Natural killer cell (primary cell): Measurements from ENCODE around the gene CGB3. TPM values are rescaled to one million over a fixed set of nuclear protein-coding genes. Genes with fewer than 3 reads are reported as not detected.
A peak's percentile ranks its signal among the peaks of the same experiment; 100 is the strongest.

Source experiments
- ATAC-seq, 3 donors: fragments of 150-1000 bp in 2 of 3; fragments of 200-7000 bp in 1 of 3; cut with Tn5 transposase; 1 replicate in 1 of 3; 2 replicates in 2 of 3; pipeline ENCODE4 v1.10.0; 2021; ENCODE audit warnings: mild to moderate bottlenecking in 2 of 3, moderate library complexity in 2 of 3
- DNase-seq, 2 donors: peaks; one replicate each; pipeline versions ENCODE4 v3.0.0 to v3.0.0-alpha.2; 2013 to 2021; ENCODE audit warnings: mixed read lengths in 1 of 2
- H3K27ac ChIP-seq: one replicate; pipeline ENCODE4 v1.5.1; 2013; ENCODE audit warnings: mild to moderate bottlenecking, low read length
- H3K27me3 ChIP-seq: one replicate; pipeline ENCODE4 v1.6.1; 2013; ENCODE audit warnings: low read length; ENCODE audit not compliant: control insufficient read depth, insufficient read depth
- H3K36me3 ChIP-seq: one replicate; pipeline ENCODE4 v1.6.1; 2013; ENCODE audit warnings: low read length; ENCODE audit not compliant: control insufficient read depth, insufficient read depth
- H3K4me1 ChIP-seq: one replicate; pipeline ENCODE4 v1.6.1; 2013; ENCODE audit warnings: low read length; ENCODE audit not compliant: control insufficient read depth, insufficient read depth
- H3K4me3 ChIP-seq: one replicate; pipeline ENCODE4 v1.5.1; 2013; ENCODE audit warnings: low read length
- H3K9me3 ChIP-seq: one replicate; pipeline ENCODE4 v1.6.1; 2013; ENCODE audit warnings: low read length; ENCODE audit not compliant: control insufficient read depth, insufficient read depth
- H3K27ac Mint-ChIP-seq, 2 donors: one replicate each; pipeline ENCODE4 v1.8.0; 2022; ENCODE audit warnings: mild to moderate bottlenecking in 2 of 2, mixed read lengths in 2 of 2, moderate library complexity in 1 of 2
- H3K27me3 Mint-ChIP-seq, 2 donors: one replicate each; pipeline ENCODE4 v1.8.0; 2022; ENCODE audit warnings: low read depth in 2 of 2, mixed read lengths in 2 of 2
- H3K36me3 Mint-ChIP-seq: one replicate; pipeline ENCODE4 v1.8.0; 2022; ENCODE audit warnings: mixed read lengths
- H3K4me1 Mint-ChIP-seq, 2 donors: one replicate each; pipeline ENCODE4 v1.8.0; 2022; ENCODE audit warnings: mixed read lengths in 2 of 2
- H3K4me3 Mint-ChIP-seq: one replicate; pipeline ENCODE4 v1.8.0; 2022; ENCODE audit warnings: mild to moderate bottlenecking, moderate library complexity, mixed read lengths
- H3K9me3 Mint-ChIP-seq, 2 donors: one replicate each; pipeline ENCODE4 v1.8.0; 2022; ENCODE audit warnings: mixed read lengths in 2 of 2
- CTCF ChIP-seq: fragments of 200-600 bp; IDR thresholded peaks from one replicate; pipeline ENCODE4 v1.8.0; 2022; ENCODE audit warnings: antibody characterized with exemption
- WGBS: methylation state at CpG from one replicate; pipeline ENCODE4 v1.1.7; 2013; ENCODE audit warnings: missing lambda C conversion rate; ENCODE audit not compliant: insufficient coverage; 5-methylcytosine and 5-hydroxymethylcytosine counted together
- intact Hi-C: fragments of 100-400 bp; cut with micrococcal nuclease; formaldehyde crosslinking; loops from one replicate; pipeline ENCODE4 v1.14.2; 2022
- total RNA-seq, 4 donors: library from RNA; stranded (reverse); fragments of 120-200 nt in 1 of 4; gene quantifications; one replicate each; pipeline versions ENCODE4 v1.2.3 to v1.2.4, GENCODE V29; 2013 to 2022

CGB3 gene
- total RNA-seq, 3 donors from 2014 or later (not counting 1 experiment from before 2014, with no cell fraction given): not detected

GRCh38 chr19:49064029-49064629, 40.0 kb upstream of the CGB3 start:
- no peak for TF ChIP-seq CTCF
- no peaks in the 10 kb centered on the region for H3K4me1 Mint-ChIP-seq
- H3K27me3 ChIP-seq: peaks cover 9% of the 10 kb centered on the region
- H3K9me3 ChIP-seq: no peaks in the 10 kb centered on the region
- ATAC-seq: no peak
- peaks cover 44 to 49% of the 10 kb centered on the region in 2 donors for H3K27me3 Mint-ChIP-seq
- no peaks in the 10 kb centered on the region for H3K36me3 Mint-ChIP-seq
- H3K9me3 Mint-ChIP-seq: no peaks in the 10 kb centered on the region
- intact Hi-C loops: no loop called here
- H3K27ac ChIP-seq: no peak overlapping the region
- no peaks in the 10 kb centered on the region for H3K4me1 ChIP-seq
- H3K4me3 Mint-ChIP-seq: no peak overlapping the region
- no peak for DNase-seq
- WGBS: 59% methylated on average over 10 of the region's 10 CpGs
- no peak overlapping the region for H3K27ac Mint-ChIP-seq
- no peaks in the 10 kb centered on the region for H3K36me3 ChIP-seq
- no peak overlapping the region for H3K4me3 ChIP-seq

GRCh38 chr19:49061445-49061844, 37.3 kb upstream of the CGB3 start:
- intact Hi-C loops: no loop called here
- Mint-ChIP-seq H3K4me3 (no peak overlapping the region), H3K9me3 (no peaks in the 10 kb centered on the region), H3K36me3 (no peaks in the 10 kb centered on the region), H3K4me1 (peaks cover 16 to 18% of the 10 kb centered on the region in 2 donors), H3K27me3 (peaks cover 46 to 52% of the 10 kb centered on the region in 2 donors), H3K27ac (no peak overlapping the region)
- WGBS: 38% methylated on average over 25 of the region's 25 CpGs
- Histone ChIP-seq H3K9me3 (no peaks in the 10 kb centered on the region), H3K4me3 (no peak overlapping the region), H3K27ac (no peak overlapping the region), H3K27me3 (peaks cover 28% of the 10 kb centered on the region), H3K4me1 (peaks cover 17% of the 10 kb centered on the region), H3K36me3 (no peaks in the 10 kb centered on the region)
- no peak for TF ChIP-seq CTCF
- DNase-seq (no peak), ATAC-seq (peak in 2 of 3 donors; percentile 15 to 48)

- H3K9me3 ChIP-seq: no peaks in the 10 kb centered on the region
- Mint-ChIP-seq H3K9me3 (no peaks in the 10 kb centered on the region), H3K27ac (no peak overlapping the region), H3K4me1 (peaks cover 20 to 22% of the 10 kb centered on the region in 2 donors), H3K36me3 (no peaks in the 10 kb centered on the region), H3K4me3 (peak overlapping the region; percentile 35), H3K27me3 (peaks cover 42 to 48% of the 10 kb centered on the region in 2 donors)
- H3K36me3 ChIP-seq: no peaks in the 10 kb centered on the region
- H3K4me3 ChIP-seq: no peak overlapping the region
- TF ChIP-seq CTCF: no peak
- DNase-seq: no peak
- peaks cover 21% of the 10 kb centered on the region for H3K4me1 ChIP-seq
- H3K27me3 ChIP-seq: peaks cover 29% of the 10 kb centered on the region
- intact Hi-C loops: no loop called here
- ATAC-seq: no peak
- WGBS: 97% methylated on average over 2 of the region's 2 CpGs
- H3K27ac ChIP-seq: no peak overlapping the region
Observed at GRCh38 chr19:49061000-49061399, 36.9 kb upstream of the CGB3 start.

- H3K36me3 Mint-ChIP-seq: no peaks in the 10 kb centered on the region
- Histone ChIP-seq H3K9me3 (no peaks in the 10 kb centered on the region), H3K4me1 (peaks cover 26% of the 10 kb centered on the region), H3K36me3 (no peaks in the 10 kb centered on the region), H3K27me3 (peaks cover 30% of the 10 kb centered on the region), H3K27ac (no peak overlapping the region), H3K4me3 (no peak overlapping the region)
- 68% methylated on average over 9 of the region's 9 CpGs for WGBS
- H3K4me1 Mint-ChIP-seq: peaks cover 21 to 24% of the 10 kb centered on the region in 2 donors
- peak overlapping the region; percentile 25 for H3K4me3 Mint-ChIP-seq
- ATAC-seq: no peak
- no peak for DNase-seq
- intact Hi-C loops: no loop called here
- no peak for TF ChIP-seq CTCF
- H3K27me3 Mint-ChIP-seq: peaks cover 35 to 40% of the 10 kb centered on the region in 2 donors
- no peak overlapping the region for H3K27ac Mint-ChIP-seq
- no peaks in the 10 kb centered on the region for H3K9me3 Mint-ChIP-seq
Observed at GRCh38 chr19:49059053-49059452, 34.9 kb upstream of the CGB3 start.
